HepG2 (cell line): ENCODE data around the gene RBCK1. TPM values are rescaled to one million over a fixed set of nuclear protein-coding genes. Genes with fewer than 3 reads are reported as not detected.

ENCODE experiments used
- BORCS8-MEF2B ChIP-seq: sonication (generic); formaldehyde crosslinking; IDR thresholded peaks from 2 replicates; pipeline ENCODE4 v1.8.0; 2022; ENCODE audit warnings: mild to moderate bottlenecking, missing genetic modification reagents
- CBX5 ChIP-seq: sonication (generic); formaldehyde crosslinking; IDR thresholded peaks from 2 replicates; pipeline ENCODE4 v1.4.0; 2020; ENCODE audit warnings: missing genetic modification reagents, borderline replicate concordance
- FOXC1 ChIP-seq: sonication (generic); formaldehyde crosslinking; IDR thresholded peaks from 2 replicates; pipeline ENCODE4 v1.8.0; 2022; ENCODE audit warnings: mild to moderate bottlenecking, missing genetic modification reagents, borderline replicate concordance
- HDAC2 ChIP-seq: sonication (generic); formaldehyde crosslinking; IDR thresholded peaks from 2 replicates; pipeline ENCODE4 v1.4.0; 2020; ENCODE audit warnings: missing genetic modification reagents
- HMG20A ChIP-seq: IDR thresholded peaks from 2 replicates; pipeline ENCODE4 v1.6.1; 2016; ENCODE audit warnings: borderline replicate concordance
- HNRNPH1 ChIP-seq: fragments of 200-400 bp; formaldehyde crosslinking; optimal IDR thresholded peaks from 2 replicates; pipeline ENCODE3; 2017; ENCODE audit warnings: mild to moderate bottlenecking, low read depth, low read length
- NR2C2 ChIP-seq: sonication (generic); formaldehyde crosslinking; IDR thresholded peaks from 2 replicates; pipeline ENCODE4 v1.4.0; 2020; ENCODE audit warnings: missing genetic modification reagents, mild to moderate bottlenecking, moderate library complexity, borderline replicate concordance
- PAWR ChIP-seq: sonication (generic); formaldehyde crosslinking; IDR thresholded peaks from 2 replicates; pipeline ENCODE4 v1.4.0; 2020; ENCODE audit warnings: missing genetic modification reagents, mild to moderate bottlenecking, borderline replicate concordance
- PHF8 ChIP-seq: sonication (generic); formaldehyde crosslinking; IDR thresholded peaks from 2 replicates; pipeline ENCODE4 v1.5.0; 2020; ENCODE audit warnings: missing genetic modification reagents
- RBAK ChIP-seq: sonication (generic); formaldehyde crosslinking; IDR thresholded peaks from 2 replicates; pipeline ENCODE4 v1.5.1; 2020; ENCODE audit warnings: mild to moderate bottlenecking, missing genetic modification reagents
- TAF1 ChIP-seq: sonication (generic); formaldehyde crosslinking; IDR thresholded peaks from 2 replicates; pipeline ENCODE4 v1.4.0; 2020; ENCODE audit warnings: missing genetic modification reagents
- TFAP4 ChIP-seq: sonication (generic); IDR thresholded peaks from 2 replicates; pipeline ENCODE4 v1.6.1; 2016; ENCODE audit warnings: low read depth, borderline replicate concordance
- UBTF ChIP-seq: sonication (generic); formaldehyde crosslinking; IDR thresholded peaks from 2 replicates; pipeline ENCODE4 v1.4.0; 2020; ENCODE audit warnings: mild to moderate bottlenecking, missing genetic modification reagents
- ZBTB39 ChIP-seq: sonication (generic); formaldehyde crosslinking; IDR thresholded peaks from 2 replicates; pipeline ENCODE4 v1.5.0; 2020; ENCODE audit warnings: missing genetic modification reagents
- ZBTB49 ChIP-seq: sonication (generic); formaldehyde crosslinking; IDR thresholded peaks from 2 replicates; pipeline ENCODE4 v1.4.0; 2020; ENCODE audit warnings: missing genetic modification reagents, borderline replicate concordance
- ZC3H13 ChIP-seq: sonication (generic); formaldehyde crosslinking; IDR thresholded peaks from 2 replicates; pipeline ENCODE4 v1.8.1; 2023; ENCODE audit warnings: mild to moderate bottlenecking, missing genetic modification reagents, moderate library complexity
- ZNF230 ChIP-seq: sonication (generic); formaldehyde crosslinking; IDR thresholded peaks from 2 replicates; pipeline ENCODE4 v1.4.0; 2020; ENCODE audit warnings: mild to moderate bottlenecking, missing genetic modification reagents
- ZNF468 ChIP-seq: sonication (generic); formaldehyde crosslinking; IDR thresholded peaks from 2 replicates; pipeline ENCODE4 v1.8.0; 2022; ENCODE audit warnings: mild to moderate bottlenecking, moderate library complexity, missing genetic modification reagents
- ZNF670 ChIP-seq: sonication (generic); formaldehyde crosslinking; IDR thresholded peaks from 2 replicates; pipeline ENCODE4 v1.8.0; 2022; ENCODE audit warnings: mild to moderate bottlenecking, missing genetic modification reagents, borderline replicate concordance
- ZNF674 ChIP-seq: sonication (generic); formaldehyde crosslinking; IDR thresholded peaks from 2 replicates; pipeline ENCODE4 v1.5.0; 2020; ENCODE audit warnings: low read depth, mild to moderate bottlenecking, missing genetic modification reagents
- ZNF713 ChIP-seq: sonication (generic); formaldehyde crosslinking; IDR thresholded peaks from 2 replicates; pipeline ENCODE4 v1.4.0; 2020; ENCODE audit warnings: mild to moderate bottlenecking, missing genetic modification reagents
- ZSCAN21 ChIP-seq: sonication (generic); formaldehyde crosslinking; IDR thresholded peaks from 2 replicates; pipeline ENCODE4 v1.8.0; 2022; ENCODE audit warnings: mild to moderate bottlenecking, missing genetic modification reagents, moderate library complexity, borderline replicate concordance
- polyA plus RNA-seq, 8 experiments: library from polyadenylated mRNA; depleted of rRNA in 3 of 8; stranded (reverse) in 7 of 8; unstranded in 1 of 8; fragments of >200 nt; fragmentation: Illumina TruSeq in 4 of 8; extraction: Trizol in 4 of 8; gene quantifications; 2 replicates each; pipeline versions ENCODE4 v1.2.1 to v1.2.3, GENCODE V29; 2011 to 2016; ENCODE audit warnings: low read depth in 4 of 8, missing spikeins in 1 of 8, mixed read lengths in 1 of 8; ENCODE audit not compliant: insufficient read depth in 1 of 8
- total RNA-seq, 5 experiments: library from RNA; depleted of rRNA; stranded (reverse); fragments of >200 nt; fragmentation: Illumina TruSeq; extraction: Trizol; gene quantifications; 2 replicates each; pipeline ENCODE4 v1.2.3, GENCODE V29; 2016; ENCODE audit warnings: low read depth in 1 of 5

RBCK1 gene
- total and polyA plus RNA-seq, 2 of the 13 experiments (the other 11 are each of a cell fraction or from before 2014, with no cell fraction given) = 149 to 215 TPM

- TF ChIP-seq ZBTB49 (CRISPR knock-in tag) (no peak), RBAK (CRISPR knock-in tag) (no peak), ZNF468 (CRISPR knock-in tag) (no peak), UBTF (CRISPR knock-in tag) (peak; percentile 79), HNRNPH1 (peak; percentile 92), TFAP4 (peak; percentile 76), CBX5 (no peak; the same call in 1 of the 2 replicates), ZNF674 (CRISPR knock-in tag) (no peak), ZSCAN21 (CRISPR knock-in tag) (no peak; the same call in 1 of the 2 replicates), BORCS8-MEF2B (CRISPR knock-in tag) (peak; percentile 51; the same call in 1 of the 2 replicates), TAF1 (CRISPR knock-in tag) (peak; percentile 59; the same call in 1 of the 2 replicates), PAWR (no peak), PHF8 (CRISPR knock-in tag) (peak; percentile 56), ZNF670 (CRISPR knock-in tag) (no peak; the same call in 1 of the 2 replicates), HMG20A (CRISPR knock-in tag) (no peak), NR2C2 (CRISPR knock-in tag) (peak; percentile 48; the same call in 1 of the 2 replicates), ZBTB39 (CRISPR knock-in tag) (no peak), HDAC2 (CRISPR knock-in tag) (peak; percentile 64; the same call in 1 of the 2 replicates), ZNF230 (CRISPR knock-in tag) (no peak; the same call in 1 of the 2 replicates), FOXC1 (CRISPR knock-in tag) (no peak), ZC3H13 (CRISPR knock-in tag) (no peak), ZNF713 (CRISPR knock-in tag) (no peak)
Measured at GRCh38 chr20:462199-462991, 54.3 kb downstream of the RBCK1 start, which contains the start of gene TBC1D20 (continued).
